ENCODE measurements around the gene HCRTR1.

Gene HCRTR1

GRCh38 chr1:31651766-31652165 lies 34.3 kb downstream of the HCRTR1 start:
- TF ChIP-seq CTCF (IDR thresholded peaks at IDR 0.05; ENCODE audit: insufficient read depth, low read depth, low read length, missing control alignments) = no peak
- no peak for DNase-seq (ENCODE audit: low read depth)
- no peak overlapping the region for H3K4me3 ChIP-seq (ENCODE audit: low read depth, low read length)

- no peak for DNase-seq (ENCODE audit: low read depth)
- no peak for TF ChIP-seq CTCF (IDR thresholded peaks at IDR 0.05; ENCODE audit: insufficient read depth, low read depth, low read length, missing control alignments)
- no peak overlapping the region for H3K4me3 ChIP-seq (ENCODE audit: low read depth, low read length)
These were observed 35.5 kb downstream of the HCRTR1 start for GRCh38 chr1:31652891-31653499.

GRCh38 chr1:31653717-31654473 lies 36.4 kb downstream of the HCRTR1 start:
- no peak overlapping the region for H3K4me3 ChIP-seq (ENCODE audit: low read depth, low read length)
- no peak for DNase-seq (ENCODE audit: low read depth)
- no peak for TF ChIP-seq CTCF (IDR thresholded peaks at IDR 0.05; ENCODE audit: insufficient read depth, low read depth, low read length, missing control alignments)

- no peak overlapping the region for H3K4me3 ChIP-seq (ENCODE audit: low read depth, low read length)
- TF ChIP-seq CTCF (IDR thresholded peaks at IDR 0.05; ENCODE audit: insufficient read depth, low read depth, low read length, missing control alignments) = no peak
- DNase-seq (ENCODE audit: low read depth) = no peak
These were observed 36.9 kb downstream of the HCRTR1 start for GRCh38 chr1:31654474-31654776.

GRCh38 chr1:31655104-31655503 lies 37.6 kb downstream of the HCRTR1 start:
- no peak for DNase-seq (ENCODE audit: low read depth)
- no peak for TF ChIP-seq CTCF (IDR thresholded peaks at IDR 0.05; ENCODE audit: insufficient read depth, low read depth, low read length, missing control alignments)
- no peak overlapping the region for H3K4me3 ChIP-seq (ENCODE audit: low read depth, low read length)

- no peak for DNase-seq (ENCODE audit: low read depth)
- H3K4me3 ChIP-seq (ENCODE audit: low read depth, low read length) = no peak overlapping the region
- TF ChIP-seq CTCF (IDR thresholded peaks at IDR 0.05; ENCODE audit: insufficient read depth, low read depth, low read length, missing control alignments) = no peak
These were observed 38.3 kb downstream of the HCRTR1 start for GRCh38 chr1:31655756-31656155.

Data from GM12865 (cell line).